GM13977 (cell line): Measurements from ENCODE around the gene CDHR4.

ENCODE experiments used
- DNase-seq: peaks from one replicate; pipeline ENCODE4 v3.0.0; 2012; ENCODE audit warnings: low spot score
- CTCF ChIP-seq: IDR thresholded peaks from 2 replicates; pipeline ENCODE4 v1.5.1; 2012; ENCODE audit warnings: mild to moderate bottlenecking, control low read depth; ENCODE audit not compliant: insufficient read depth; ENCODE audit errors: extremely low read depth, missing control alignments
- in situ Hi-C: fragments of 300-500 bp; cut with MboI; formaldehyde crosslinking; loops from one replicate; pipeline ENCODE4 v1.12.0; 2022; ENCODE audit warnings: low sequenced_read_pairs, low pct_unique_long_range_greater_than_20kb, mixed read lengths, inconsistent platforms; ENCODE audit not compliant: unreplicated experiment

Gene CDHR4

GRCh38 chr3:49793486-49794085 lies 6.1 kb downstream of the CDHR4 start:
- DNase-seq, result no peak
- in situ Hi-C loops, result no loop called here
- no peak for TF ChIP-seq CTCF

- DNase-seq, result no peak
- in situ Hi-C loops, result no loop called here
- no peak for TF ChIP-seq CTCF
Measured at GRCh38 chr3:49792371-49793150, 7.1 kb downstream of the CDHR4 start.

GRCh38 chr3:49791571-49791970 lies 8.1 kb downstream of the CDHR4 start:
- no peak for TF ChIP-seq CTCF
- in situ Hi-C loops, result no loop called here
- no peak for DNase-seq

GRCh38 chr3:49790626-49791411 lies 8.9 kb downstream of the CDHR4 start:
- in situ Hi-C loops, result no loop called here
- TF ChIP-seq CTCF, result no peak
- no peak for DNase-seq

GRCh38 chr3:49788056-49788455 lies 11.6 kb downstream of the CDHR4 start:
- in situ Hi-C loops, result no loop called here
- TF ChIP-seq CTCF, result no peak

GRCh38 chr3:49787536-49787935 lies 12.1 kb downstream of the CDHR4 start:
- DNase-seq, result no peak
- TF ChIP-seq CTCF, result no peak
- in situ Hi-C loops, result no loop called here

More at GRCh38 chr3:49788056-49788455, 11.6 kb downstream of the CDHR4 start:
- no peak for DNase-seq
